Astrocyte of the spinal cord (primary cell): Measurements from ENCODE around the gene DNAH10.

ENCODE experiments used
- DNase-seq: peaks from one replicate; pipeline ENCODE4 v3.0.0; 2011; ENCODE audit warnings: low read depth, low spot score
- H3K4me3 ChIP-seq: 2 replicates; pipeline ENCODE4 v1.5.1; 2011; ENCODE audit warnings: low read depth, mild to moderate bottlenecking, low read length, moderate library complexity
- CTCF ChIP-seq: IDR thresholded peaks from 2 replicates; pipeline ENCODE4 v1.5.1; 2012; ENCODE audit warnings: low read depth, mild to moderate bottlenecking, low read length, inconsistent platforms
- in situ Hi-C: cut with HindIII; loops from 2 replicates; pipeline ENCODE4 v1.10.0; 2017; ENCODE audit warnings: low sequenced_read_pairs

Gene DNAH10

GRCh38 chr12:123979566-123979965 lies 217.5 kb downstream of the DNAH10 start:
- no peak for DNase-seq
- in situ Hi-C loops, result no loop called here
- H3K4me3 ChIP-seq, result no peak overlapping the region
- TF ChIP-seq CTCF, result no peak

GRCh38 chr12:123982269-123982668 lies 220.2 kb downstream of the DNAH10 start:
- in situ Hi-C loops, result no loop called here
- H3K4me3 ChIP-seq, result no peak overlapping the region
- TF ChIP-seq CTCF, result no peak
- DNase-seq, result no peak

- DNase-seq, result peak; percentile 73
- no peak overlapping the region for H3K4me3 ChIP-seq
- peak; percentile 72 for TF ChIP-seq CTCF
- in situ Hi-C loops, result no loop called here
Measured at GRCh38 chr12:123983822-123984485, 221.9 kb downstream of the DNAH10 start.

- TF ChIP-seq CTCF, result no peak
- no peak overlapping the region for H3K4me3 ChIP-seq
- in situ Hi-C loops, result no loop called here
- DNase-seq, result no peak
Measured at GRCh38 chr12:123984903-123985302, 222.8 kb downstream of the DNAH10 start.
